Neural cell (in vitro differentiated cells): Measurements from ENCODE around the gene MB21D2. TPM values are rescaled to one million over a fixed set of nuclear protein-coding genes. Genes with fewer than 3 reads are reported as not detected.

Experiments
- H2AFZ ChIP-seq: fragments of 200-600, 300-800 bp; sonication (generic), shearing (Covaris generic); 2 replicates; pipeline ENCODE4 v1.6.0; 2014; ENCODE audit warnings: low read depth, mild to moderate bottlenecking, antibody characterized with exemption, low read length, moderate library complexity
- H3F3A ChIP-seq: fragments of 200-600 bp; shearing (Covaris generic); 2 replicates; pipeline ENCODE4 v1.6.1; 2016; ENCODE audit warnings: mild to moderate bottlenecking, moderate library complexity, mixed read lengths, antibody characterized with exemption, low read length; ENCODE audit not compliant: insufficient read depth, poor library complexity, severe bottlenecking
- H3K27ac ChIP-seq: fragments of 200-600, 300-800 bp; sonication (generic), shearing (Covaris generic); 2 replicates; pipeline ENCODE4 v1.5.1; 2014; ENCODE audit warnings: mild to moderate bottlenecking, low read length, moderate library complexity
- H3K27me3 ChIP-seq: fragments of 300-800, 200-600 bp; sonication (generic), shearing (Covaris generic); 2 replicates; pipeline ENCODE4 v1.6.0; 2014; ENCODE audit warnings: mild to moderate bottlenecking, low read depth, low read length, moderate library complexity; ENCODE audit not compliant: insufficient read depth
- H3K36me3 ChIP-seq: fragments of 300-800, 200-600 bp; sonication (generic), shearing (Covaris generic); 2 replicates; pipeline ENCODE4 v1.5.1; 2014; ENCODE audit warnings: mild to moderate bottlenecking, antibody characterized with exemption, low read length, moderate library complexity; ENCODE audit not compliant: insufficient read depth
- H3K4me2 ChIP-seq: fragments of 300-800, 200-600 bp; sonication (generic), shearing (Covaris generic); 2 replicates; pipeline ENCODE4 v1.6.0; 2014; ENCODE audit warnings: mild to moderate bottlenecking, low read length
- H3K4me3 ChIP-seq: fragments of 300-800, 200-600 bp; sonication (generic), shearing (Covaris generic); 2 replicates; pipeline ENCODE4 v1.5.1; 2014; ENCODE audit warnings: mild to moderate bottlenecking, low read length, moderate library complexity
- H3K79me2 ChIP-seq: fragments of 200-600 bp; shearing (Covaris generic); replicated peaks from 2 replicates; pipeline ENCODE4 v1.6.0; 2014; ENCODE audit warnings: mild to moderate bottlenecking, low read length, moderate library complexity; ENCODE audit not compliant: insufficient read depth
- H3K9ac ChIP-seq: fragments of 300-800, 200-600 bp; sonication (generic), shearing (Covaris generic); 2 replicates; pipeline ENCODE4 v1.6.1; 2016; ENCODE audit warnings: mild to moderate bottlenecking, low read length, mixed read lengths
- H3K9me2 ChIP-seq: fragments of 200-600 bp; shearing (Covaris generic); 2 replicates; pipeline ENCODE4 v1.6.1; 2016; ENCODE audit warnings: mild to moderate bottlenecking, low read length, mixed read lengths; ENCODE audit not compliant: insufficient read depth
- H3K9me3 ChIP-seq: fragments of 200-600, 300-800 bp; sonication (generic), shearing (Covaris generic); 2 replicates; pipeline ENCODE4 v1.6.1; 2016; ENCODE audit warnings: mild to moderate bottlenecking, mixed run types, low read length, moderate library complexity, mixed read lengths
- H4K20me1 ChIP-seq: fragments of 200-600 bp; shearing (Covaris generic); 2 replicates; pipeline ENCODE4 v1.6.1; 2016; ENCODE audit warnings: mild to moderate bottlenecking, mixed run types; ENCODE audit not compliant: insufficient read depth
- CTCF ChIP-seq: fragments of 450-650 bp; IDR thresholded peaks from 2 replicates; pipeline ENCODE4 v1.5.1; 2014; ENCODE audit warnings: antibody characterized with exemption, mild to moderate bottlenecking, moderate library complexity; ENCODE audit not compliant: poor library complexity, severe bottlenecking
- EZH2 ChIP-seq: fragments of 200-600, 300-800 bp; shearing (Covaris generic), sonication (generic); IDR thresholded peaks from 2 replicates; pipeline ENCODE4 v1.6.1; 2014; ENCODE audit warnings: antibody characterized with exemption, low read length, borderline replicate concordance, mild to moderate bottlenecking; ENCODE audit not compliant: insufficient read depth, poor library complexity, severe bottlenecking
- MXI1 ChIP-seq: fragments of 450-650 bp; conservative IDR thresholded peaks from 2 replicates; pipeline ENCODE4 v1.6.1; 2014; ENCODE audit warnings: antibody characterized with exemption, mild to moderate bottlenecking; ENCODE audit not compliant: poor library complexity, severe bottlenecking
- POLR2AphosphoS5 ChIP-seq: IDR thresholded peaks from 2 replicates; pipeline ENCODE4 v1.6.1; 2012
- RAD21 ChIP-seq: fragments of 450-650 bp; conservative IDR thresholded peaks from 2 replicates; pipeline ENCODE4 v1.6.1; 2014; ENCODE audit warnings: antibody characterized with exemption, mild to moderate bottlenecking, moderate library complexity
- SMC3 ChIP-seq: fragments of 450-650 bp; conservative IDR thresholded peaks from 2 replicates; pipeline ENCODE4 v1.6.1; 2014; ENCODE audit warnings: antibody characterized with exemption, mild to moderate bottlenecking, moderate library complexity; ENCODE audit not compliant: poor library complexity
- TAF1 ChIP-seq: IDR thresholded peaks from 2 replicates; pipeline ENCODE4 v1.6.1; 2012; ENCODE audit warnings: low read depth
- polyA plus RNA-seq: library from polyadenylated mRNA; depleted of rRNA; stranded (reverse); fragments of >200 nt; gene quantifications from 2 replicates; pipeline ENCODE4 v1.2.3, GENCODE V29; 2014
- TF ChIP-seq, protein P1 (sequence below): IDR thresholded peaks from 2 replicates; pipeline ENCODE4 v1.6.1; 2012; ENCODE audit warnings: borderline replicate concordance

Gene MB21D2
- polyA plus RNA-seq, 1 donor from 2014 or later, result 39.0 TPM

DNA sequence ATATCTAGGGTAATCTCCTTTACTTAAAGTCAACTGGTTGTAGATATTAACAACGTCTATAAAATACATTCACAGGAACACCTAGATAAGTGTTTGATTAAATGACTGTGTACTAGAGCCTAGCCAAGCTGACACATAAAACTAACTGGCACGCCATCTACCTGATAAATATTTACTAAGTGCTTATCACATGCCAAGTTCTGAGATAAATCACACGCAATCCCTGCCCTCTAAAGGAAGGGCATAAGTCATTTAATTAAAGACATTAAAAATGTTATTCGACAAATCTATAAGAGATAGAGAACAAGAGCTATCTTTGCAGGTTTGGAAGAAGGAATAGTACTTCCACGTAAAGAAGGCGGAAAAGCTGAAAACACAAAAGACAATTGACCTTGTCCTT, 11.1 kb upstream of the MB21D2 start:
- no peak overlapping the region for H3K27ac ChIP-seq
- no peaks in the 10 kb centered on the region for H3K79me2 ChIP-seq
- no peaks in the 10 kb centered on the region for H3K36me3 ChIP-seq
- H3K9me3 ChIP-seq, result no peaks in the 10 kb centered on the region
- no peak overlapping the region for H3K9ac ChIP-seq
- H3K27me3 ChIP-seq, result no peaks in the 10 kb centered on the region
- H2AFZ ChIP-seq, result no peak overlapping the region
- H3K4me3 ChIP-seq, result no peak overlapping the region
- H3K9me2 ChIP-seq, result no peaks in the 10 kb centered on the region
- TF ChIP-seq TAF1 (no peak), MXI1 (no peak), CTCF (no peak), POLR2AphosphoS5 (no peak)
- TF ChIP-seq, protein P1, sequence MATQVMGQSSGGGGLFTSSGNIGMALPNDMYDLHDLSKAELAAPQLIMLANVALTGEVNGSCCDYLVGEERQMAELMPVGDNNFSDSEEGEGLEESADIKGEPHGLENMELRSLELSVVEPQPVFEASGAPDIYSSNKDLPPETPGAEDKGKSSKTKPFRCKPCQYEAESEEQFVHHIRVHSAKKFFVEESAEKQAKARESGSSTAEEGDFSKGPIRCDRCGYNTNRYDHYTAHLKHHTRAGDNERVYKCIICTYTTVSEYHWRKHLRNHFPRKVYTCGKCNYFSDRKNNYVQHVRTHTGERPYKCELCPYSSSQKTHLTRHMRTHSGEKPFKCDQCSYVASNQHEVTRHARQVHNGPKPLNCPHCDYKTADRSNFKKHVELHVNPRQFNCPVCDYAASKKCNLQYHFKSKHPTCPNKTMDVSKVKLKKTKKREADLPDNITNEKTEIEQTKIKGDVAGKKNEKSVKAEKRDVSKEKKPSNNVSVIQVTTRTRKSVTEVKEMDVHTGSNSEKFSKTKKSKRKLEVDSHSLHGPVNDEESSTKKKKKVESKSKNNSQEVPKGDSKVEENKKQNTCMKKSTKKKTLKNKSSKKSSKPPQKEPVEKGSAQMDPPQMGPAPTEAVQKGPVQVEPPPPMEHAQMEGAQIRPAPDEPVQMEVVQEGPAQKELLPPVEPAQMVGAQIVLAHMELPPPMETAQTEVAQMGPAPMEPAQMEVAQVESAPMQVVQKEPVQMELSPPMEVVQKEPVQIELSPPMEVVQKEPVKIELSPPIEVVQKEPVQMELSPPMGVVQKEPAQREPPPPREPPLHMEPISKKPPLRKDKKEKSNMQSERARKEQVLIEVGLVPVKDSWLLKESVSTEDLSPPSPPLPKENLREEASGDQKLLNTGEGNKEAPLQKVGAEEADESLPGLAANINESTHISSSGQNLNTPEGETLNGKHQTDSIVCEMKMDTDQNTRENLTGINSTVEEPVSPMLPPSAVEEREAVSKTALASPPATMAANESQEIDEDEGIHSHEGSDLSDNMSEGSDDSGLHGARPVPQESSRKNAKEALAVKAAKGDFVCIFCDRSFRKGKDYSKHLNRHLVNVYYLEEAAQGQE, result no peak
- H4K20me1 ChIP-seq, result no peaks in the 10 kb centered on the region
- no peak overlapping the region for H3K4me2 ChIP-seq
- no peaks in the 10 kb centered on the region for H3F3A ChIP-seq

DNA sequence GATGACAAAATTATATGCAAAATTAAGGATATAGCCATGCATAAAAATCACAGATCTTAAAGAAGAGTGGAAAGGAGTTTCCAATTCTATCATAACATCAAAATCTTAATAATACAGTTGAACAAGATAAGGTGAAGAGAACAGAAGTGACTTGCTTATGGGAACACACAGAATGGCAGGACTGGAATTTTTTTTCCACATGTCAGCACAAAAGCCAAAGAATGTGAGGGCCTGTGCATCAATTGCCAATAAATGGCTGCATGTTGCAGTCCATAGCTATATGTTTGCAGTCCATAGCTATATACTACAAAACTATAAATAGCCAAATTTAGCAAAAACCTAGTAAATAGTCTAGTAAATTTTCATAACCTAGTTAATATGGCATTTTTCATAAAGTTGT, 10.4 kb upstream of the MB21D2 start:
- Histone ChIP-seq H3K27me3 (no peaks in the 10 kb centered on the region), H3K36me3 (no peaks in the 10 kb centered on the region), H2AFZ (no peak overlapping the region), H3K79me2 (no peaks in the 10 kb centered on the region), H4K20me1 (no peaks in the 10 kb centered on the region), H3K4me2 (no peak overlapping the region), H3K9ac (no peak overlapping the region), H3K4me3 (no peak overlapping the region), H3K9me3 (no peaks in the 10 kb centered on the region), H3K27ac (no peak overlapping the region), H3F3A (no peaks in the 10 kb centered on the region), H3K9me2 (no peaks in the 10 kb centered on the region)
- no peak for TF ChIP-seq MXI1
- no peak for TF ChIP-seq SMC3
- TF ChIP-seq POLR2AphosphoS5, result no peak
- no peak for TF ChIP-seq RAD21
- TF ChIP-seq EZH2, result no peak
- TF ChIP-seq, protein P1, result no peak
- no peak for TF ChIP-seq TAF1
